OCI-LY7 (cell line): ENCODE data around the gene DGKE. TPM values are rescaled to one million over a fixed set of nuclear protein-coding genes. Genes with fewer than 3 reads are reported as not detected.

Experiments
- BruUV-seq: library from RNA; stranded (reverse); fragments of 400-500 nt; replicated peaks from 2 replicates; lab custom pipeline; 2021; lab: Mats Ljungman, UMichigan
- CTCF ChIA-PET: fragments of 300-600 bp; sonication (Branson Sonifier 250); formaldehyde crosslinking; loops from one replicate; lab custom pipeline; 2022; ENCODE audit warnings: antibody characterized with exemption; ENCODE audit not compliant: unreplicated experiment; lab: Charles Lee
- POLR2A ChIA-PET: fragments of 300-600 bp; sonication (Branson Sonifier 250); formaldehyde crosslinking; loops from one replicate; lab custom pipeline; 2022; ENCODE audit warnings: antibody characterized with exemption; lab: Charles Lee
- DNase-seq: peaks from one replicate; pipeline ENCODE4 v3.0.0-alpha.2; 2015; ENCODE audit warnings: low spot score
- H2AFZ ChIP-seq: fragments of 200-600 bp; sonication (generic), shearing (Covaris generic); 2 replicates; pipeline ENCODE4 v1.6.1; 2014; ENCODE audit warnings: mild to moderate bottlenecking, antibody characterized with exemption, low read length, moderate library complexity
- H3K27ac ChIP-seq: fragments of 200-600 bp; sonication (generic); 2 replicates; pipeline ENCODE4 v1.5.1; 2014; ENCODE audit warnings: mixed run types, low read depth, mild to moderate bottlenecking, moderate library complexity, low read length, inconsistent platforms; ENCODE audit not compliant: poor library complexity, severe bottlenecking
- H3K36me3 ChIP-seq: fragments of 200-600 bp; sonication (generic); 2 replicates; pipeline ENCODE4 v1.6.1; 2014; ENCODE audit warnings: mild to moderate bottlenecking, antibody characterized with exemption, low read length, moderate library complexity, mixed read lengths; ENCODE audit not compliant: insufficient read depth
- H3K4me1 ChIP-seq: fragments of 200-600 bp; sonication (generic); 2 replicates; pipeline ENCODE4 v1.5.1; 2014; ENCODE audit warnings: mild to moderate bottlenecking, low read length; ENCODE audit not compliant: insufficient read depth, poor library complexity, severe bottlenecking
- H3K4me2 ChIP-seq: fragments of 200-600 bp; sonication (generic); 2 replicates; pipeline ENCODE4 v1.6.1; 2014; ENCODE audit warnings: mild to moderate bottlenecking, low read length
- H3K4me3 ChIP-seq: fragments of 200-600 bp; sonication (generic); 2 replicates; pipeline ENCODE4 v1.5.1; 2014; ENCODE audit warnings: mild to moderate bottlenecking, low read depth, low read length; ENCODE audit not compliant: poor library complexity, severe bottlenecking
- H3K79me2 ChIP-seq: fragments of 200-600 bp; sonication (generic); 2 replicates; pipeline ENCODE4 v1.6.1; 2016; ENCODE audit warnings: low read depth, mild to moderate bottlenecking, low read length, moderate library complexity, mixed read lengths; ENCODE audit not compliant: insufficient read depth
- H3K9me2 ChIP-seq: fragments of 200-600 bp; sonication (generic); 2 replicates; pipeline ENCODE4 v1.6.1; 2016; ENCODE audit warnings: mild to moderate bottlenecking, low read length, mixed read lengths; ENCODE audit not compliant: insufficient read depth
- H3K9me3 ChIP-seq: fragments of 200-600 bp; sonication (generic); 2 replicates; pipeline ENCODE4 v1.6.1; 2014; ENCODE audit warnings: mild to moderate bottlenecking, mixed run types, low read length, mixed read lengths
- H4K20me1 ChIP-seq: fragments of 200-600 bp; sonication (generic); 2 replicates; pipeline ENCODE4 v1.6.1; 2014; ENCODE audit warnings: mild to moderate bottlenecking, antibody characterized with exemption, low read length, moderate library complexity, mixed read lengths; ENCODE audit not compliant: insufficient read depth
- EZH2phosphoT487 ChIP-seq: fragments of 200-600 bp; sonication (generic); IDR thresholded peaks from 2 replicates; pipeline ENCODE4 v1.6.1; 2018; ENCODE audit warnings: low read depth, borderline replicate concordance, mild to moderate bottlenecking, mixed run types, antibody characterized with exemption, low read length, moderate library complexity, mixed read lengths
- intact Hi-C: fragments of 100-400 bp; cut with micrococcal nuclease; formaldehyde crosslinking; loops from one replicate; pipeline ENCODE4 v1.10.0; 2022; ENCODE audit not compliant: unreplicated experiment
- total RNA-seq, 2 experiments: library from RNA; depleted of rRNA in 1 of 2; stranded (reverse); fragments of >200 nt in 1 of 2; shearing (Covaris generic) in 1 of 2; gene quantifications; 2 replicates each; pipeline ENCODE4 v1.2.3, GENCODE V29; 2014 to 2022
- TF ChIP-seq, protein P1 (sequence below): fragments of 200-600 bp; sonication (generic); conservative IDR thresholded peaks from 2 replicates; pipeline ENCODE4 v1.5.1; 2014; ENCODE audit warnings: mild to moderate bottlenecking, antibody characterized with exemption, low read length, moderate library complexity, mixed read lengths

Gene DGKE
- total RNA-seq, 2 experiments from 2014 or later: 8.6 to 21.4 TPM

DNA sequence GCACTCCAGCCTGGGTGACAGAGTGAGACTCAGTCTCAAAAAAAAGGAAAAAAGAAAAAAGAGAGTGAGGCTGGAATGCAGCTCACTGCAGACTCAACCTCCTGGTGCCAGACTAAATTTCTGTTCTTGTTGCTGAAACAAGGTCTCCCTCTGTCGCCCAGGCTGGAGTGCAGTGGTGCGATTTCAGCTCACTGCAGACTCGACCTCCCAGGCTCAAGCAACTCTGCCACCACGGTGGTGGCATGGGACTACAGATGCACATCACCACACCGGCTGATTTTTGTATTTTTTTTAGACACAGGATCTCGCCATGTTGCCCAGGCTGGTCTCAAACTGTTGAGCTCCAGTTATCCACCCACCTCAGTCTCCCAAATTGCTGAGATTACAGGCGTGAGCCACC is 45.3 kb downstream of the DGKE start:
- no peak overlapping the region for H3K4me3 ChIP-seq
- no TSS peak for BruUV-seq
- ChIA-PET POLR2A (interaction anchor here (1.3 kb wide), 1 partner anchor 8 kb away, joined by 3 read pairs; no protein-coding TSS in a partner anchor), CTCF (no interaction called here)
- H4K20me1 ChIP-seq: no peaks in the 10 kb centered on the region
- H3K79me2 ChIP-seq: no peaks in the 10 kb centered on the region
- DNase-seq: no peak
- no peak overlapping the region for H2AFZ ChIP-seq
- intact Hi-C loops: no loop called here
- no peak overlapping the region for H3K27ac ChIP-seq
- no peaks in the 10 kb centered on the region for H3K36me3 ChIP-seq
- no peaks in the 10 kb centered on the region for H3K9me2 ChIP-seq
- no peaks in the 10 kb centered on the region for H3K4me1 ChIP-seq
- no peaks in the 10 kb centered on the region for H3K9me3 ChIP-seq
- no peak overlapping the region for H3K4me2 ChIP-seq
- TF ChIP-seq EZH2phosphoT487: no peak
- TF ChIP-seq, protein P1, sequence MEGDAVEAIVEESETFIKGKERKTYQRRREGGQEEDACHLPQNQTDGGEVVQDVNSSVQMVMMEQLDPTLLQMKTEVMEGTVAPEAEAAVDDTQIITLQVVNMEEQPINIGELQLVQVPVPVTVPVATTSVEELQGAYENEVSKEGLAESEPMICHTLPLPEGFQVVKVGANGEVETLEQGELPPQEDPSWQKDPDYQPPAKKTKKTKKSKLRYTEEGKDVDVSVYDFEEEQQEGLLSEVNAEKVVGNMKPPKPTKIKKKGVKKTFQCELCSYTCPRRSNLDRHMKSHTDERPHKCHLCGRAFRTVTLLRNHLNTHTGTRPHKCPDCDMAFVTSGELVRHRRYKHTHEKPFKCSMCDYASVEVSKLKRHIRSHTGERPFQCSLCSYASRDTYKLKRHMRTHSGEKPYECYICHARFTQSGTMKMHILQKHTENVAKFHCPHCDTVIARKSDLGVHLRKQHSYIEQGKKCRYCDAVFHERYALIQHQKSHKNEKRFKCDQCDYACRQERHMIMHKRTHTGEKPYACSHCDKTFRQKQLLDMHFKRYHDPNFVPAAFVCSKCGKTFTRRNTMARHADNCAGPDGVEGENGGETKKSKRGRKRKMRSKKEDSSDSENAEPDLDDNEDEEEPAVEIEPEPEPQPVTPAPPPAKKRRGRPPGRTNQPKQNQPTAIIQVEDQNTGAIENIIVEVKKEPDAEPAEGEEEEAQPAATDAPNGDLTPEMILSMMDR: no peak

- H3K79me2 ChIP-seq: no peaks in the 10 kb centered on the region
- H3K27ac ChIP-seq: no peak overlapping the region
- TF ChIP-seq, protein P1: no peak
- no peak for TF ChIP-seq EZH2phosphoT487
These were observed 46.2 kb downstream of the DGKE start for GRCh38 chr17:56880133-56880532.

DNA sequence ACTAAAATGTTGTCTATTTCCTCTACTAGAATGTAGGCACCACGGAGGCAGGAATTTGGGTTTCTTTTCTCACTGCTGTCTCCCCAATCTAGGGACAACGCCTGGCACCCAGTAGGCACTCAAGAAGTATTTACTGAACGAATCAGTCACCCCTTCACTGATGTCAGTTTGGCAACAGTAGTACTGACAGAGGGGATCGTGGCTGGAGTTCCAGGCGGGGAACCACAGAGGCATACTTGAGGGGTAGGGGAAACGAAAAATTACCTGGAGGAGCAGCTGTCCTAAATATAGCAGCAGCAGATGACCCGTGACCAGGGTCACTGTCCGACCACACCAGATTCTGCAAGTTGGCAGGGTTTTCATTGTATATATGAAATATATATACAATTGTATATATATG is 46.6 kb downstream of the DGKE start:
- Histone ChIP-seq H4K20me1 (no peaks in the 10 kb centered on the region), H3K79me2 (no peaks in the 10 kb centered on the region), H3K9me2 (no peaks in the 10 kb centered on the region), H3K4me2 (no peak overlapping the region), H3K9me3 (no peaks in the 10 kb centered on the region), H2AFZ (no peak overlapping the region), H3K4me1 (no peaks in the 10 kb centered on the region), H3K27ac (no peak overlapping the region), H3K36me3 (no peaks in the 10 kb centered on the region), H3K4me3 (no peak overlapping the region)
- ChIA-PET CTCF (no interaction called here), POLR2A (interaction anchor here (0.6 kb wide), 1 partner anchor 876 kb away, joined by 5 read pairs; no protein-coding TSS in a partner anchor)
- no peak for TF ChIP-seq EZH2phosphoT487
- TF ChIP-seq, protein P1: no peak
- DNase-seq: no peak
- intact Hi-C loops: no loop called here
- no TSS peak for BruUV-seq

More at GRCh38 chr17:56880133-56880532, 46.2 kb downstream of the DGKE start:
- Histone ChIP-seq H3K4me2 (no peak overlapping the region), H3K36me3 (no peaks in the 10 kb centered on the region), H3K4me1 (no peaks in the 10 kb centered on the region), H3K4me3 (no peak overlapping the region), H3K9me2 (no peaks in the 10 kb centered on the region), H2AFZ (no peak overlapping the region), H4K20me1 (no peaks in the 10 kb centered on the region), H3K9me3 (no peaks in the 10 kb centered on the region)
- BruUV-seq: no TSS peak
- ChIA-PET CTCF (no interaction called here), POLR2A (interaction anchor here (0.6 kb wide), 1 partner anchor 877 kb away, joined by 5 read pairs; no protein-coding TSS in a partner anchor)
- intact Hi-C loops: no loop called here
- no peak for DNase-seq
